ENCODE data around the gene TCOF1. TPM values are rescaled to one million over a fixed set of nuclear protein-coding genes. Genes with fewer than 3 reads are reported as not detected.

Gene TCOF1
- total and polyA plus RNA-seq, 2 of the 8 experiments (the other 6 are each of a cell fraction or from before 2014, with no cell fraction given), result 35.9 to 170 TPM

- peak within 1 kb of the TSS; percentile 95; the same call in 1 of the 2 replicates for H4K8ac ChIP-seq (ENCODE audit: extremely low read depth, insufficient read depth, low read length)
- H3K36me3 ChIP-seq (ENCODE audit: control insufficient read depth in 2 of 4, insufficient read depth in 4 of 4, low read length in 3 of 4), result no peaks in the 10 kb centered on the region
- no peak within 1 kb of the TSS for H3K23ac ChIP-seq (ENCODE audit: insufficient read length)
- no peak within 1 kb of the TSS for H4K91ac ChIP-seq (replicated peaks; ENCODE audit: insufficient read length, low read length)
- peak within 1 kb of the TSS; percentile 11 for H4K5ac ChIP-seq (ENCODE audit: insufficient read length, low read depth, low read length)
- DNase-seq (ENCODE audit: low read depth in 1 of 2, low spot score in 2 of 2) (peak in 1 of 2 experiments; percentile 84), FAIRE-seq (no peak)
- no peaks in the 10 kb centered on the region; the same call in 1 of the 2 replicates for H3K79me1 ChIP-seq (ENCODE audit: low read depth, low read length)
- peak within 1 kb of the TSS; percentile 93 for H2BK15ac ChIP-seq (ENCODE audit: low read length)
- 24% methylated on average over 20 of the region's 20 CpGs; no CpG with 5 or more reads in 1 of the 2 experiments for WGBS, 2 experiments (ENCODE audit: extremely low coverage in 1 of 2, insufficient coverage in 1 of 2, insufficient read length in 1 of 2, insufficient replicate concordance in 2 of 2, low coverage in 1 of 2, low lambda C conversion rate in 2 of 2, missing lambda C conversion rate in 1 of 2)
- 0 out of 2 replicates have a peak within 1 kb of the TSS, but pooled peaks have one; percentile 18 for H2BK5ac ChIP-seq (ENCODE audit: low read depth, low read length)
- no peak within 1 kb of the TSS for H3K56ac ChIP-seq (replicated peaks; ENCODE audit: insufficient read length, low read depth, low read length)
- H3K4me3 ChIP-seq (ENCODE audit: extremely low read depth in 1 of 4, insufficient read depth in 2 of 4, low read depth in 3 of 4, low read length in 4 of 4), result peak within 1 kb of the TSS; percentile 22 to 56 (median 40)
- H3K4ac ChIP-seq (replicated peaks; ENCODE audit: insufficient read length, low read depth, low read length), result no peak within 1 kb of the TSS
- peak within 1 kb of the TSS in 2 of 4 experiments; percentile 27 to 38; a peak in 4 of 7 replicates for H3K9ac ChIP-seq (replicated peaks in 1 of 4; ENCODE audit: extremely low read depth in 1 of 4, low read depth in 3 of 4, low read length in 3 of 4)
- no peaks in the 10 kb centered on the region for H3K27me3 ChIP-seq (replicated peaks in 1 of 4; ENCODE audit: control insufficient read depth in 3 of 4, extremely low read depth in 1 of 4, insufficient read depth in 3 of 4, low read length in 3 of 4)
- H3K18ac ChIP-seq (ENCODE audit: extremely low read depth, low read length), result peak within 1 kb of the TSS; percentile 56
- peaks cover 8 to 27% (median 13%) of the 10 kb centered on the region in 4 experiments for H3K4me1 ChIP-seq (replicated peaks in 1 of 4; ENCODE audit: control insufficient read depth in 3 of 4, insufficient read depth in 4 of 4, low read length in 3 of 4)
- peak within 1 kb of the TSS; percentile 3; the same call in 1 of the 2 replicates for H3K27ac ChIP-seq (ENCODE audit: low read depth, low read length)
- H3K23me2 ChIP-seq (ENCODE audit: low read depth, low read length), result peaks cover 3% of the 10 kb centered on the region
- H3K9me3 ChIP-seq (ENCODE audit: insufficient read depth in 2 of 2, low read depth in 1 of 2, low read length in 1 of 2), result no peaks in the 10 kb centered on the region
- H2BK12ac ChIP-seq (ENCODE audit: low read depth, low read length), result no peak within 1 kb of the TSS; the same call in 1 of the 2 replicates
- H4K20me1 ChIP-seq (replicated peaks in 1 of 2; ENCODE audit: control insufficient read depth in 1 of 2, insufficient read depth in 2 of 2, low read length in 2 of 2), result no peaks in the 10 kb centered on the region
- ChIA-PET CTCF (ENCODE audit: partially characterized antibody) (interaction anchor here (0.6 to 4.4 kb wide), 5 partner anchors 14 to 26 kb away, joined by 3 to 43 read pairs (median 4); no protein-coding TSS in a partner anchor), POLR2A (ENCODE audit: partially characterized antibody) (interaction anchor here (0.7 to 4.8 kb wide), 15 partner anchors 10 to 37 kb away, joined by 3 to 30 read pairs (median 4); partner anchors contain the start of gene RPS14)
- H3K14ac ChIP-seq (ENCODE audit: insufficient read length), result no peak within 1 kb of the TSS
- no peak within 1 kb of the TSS for H2BK20ac ChIP-seq (ENCODE audit: low read length)
- H2BK120ac ChIP-seq (replicated peaks; ENCODE audit: low read depth, low read length), result no peak within 1 kb of the TSS
- H3K4me2 ChIP-seq (ENCODE audit: insufficient read depth in 1 of 2, low read depth in 2 of 2, low read length in 2 of 2), result peak within 1 kb of the TSS; percentile 65 to 75
- H3K79me2 ChIP-seq (ENCODE audit: control insufficient read depth in 1 of 2, insufficient read depth in 2 of 2, low read length in 2 of 2), result no peaks in the 10 kb centered on the region
- no peak within 1 kb of the TSS for H2AK5ac ChIP-seq (ENCODE audit: low read depth, low read length)
- peak within 1 kb of the TSS; percentile 100 for H2AFZ ChIP-seq (ENCODE audit: low read length)
- TF ChIP-seq ASH2L (IDR thresholded peaks at IDR 0.05; ENCODE audit: low read length), result peak; percentile 42
- no peak for TF ChIP-seq TAF1 (IDR thresholded peaks at IDR 0.05; ENCODE audit: low read depth, low read length)
- no peak for TF ChIP-seq RXRA (IDR thresholded peaks at IDR 0.05; ENCODE audit: insufficient read depth, low read depth, low read length)
- no peak for TF ChIP-seq CHD1 (IDR thresholded peaks at IDR 0.05; ENCODE audit: low read depth, low read length)
- no peak for TF ChIP-seq SRF (IDR thresholded peaks at IDR 0.05; ENCODE audit: low read depth, low read length)
- TF ChIP-seq GTF2F1 (IDR thresholded peaks at IDR 0.05; ENCODE audit: borderline replicate concordance, low read depth, low read length), result no peak
- TF ChIP-seq CBX8 (IDR thresholded peaks at IDR 0.05; ENCODE audit: borderline replicate concordance, low read depth, low read length), result no peak
- TF ChIP-seq EP300 (IDR thresholded peaks at IDR 0.05; ENCODE audit: borderline replicate concordance in 1 of 2, low read depth in 2 of 2, low read length in 2 of 2), result no peak
- no peak for TF ChIP-seq ATF3 (IDR thresholded peaks at IDR 0.05; ENCODE audit: insufficient read depth, low read depth, low read length)
- no peak for TF ChIP-seq TAF7 (optimal IDR thresholded peaks at IDR 0.05; ENCODE audit: borderline replicate concordance, low read depth, low read length)
Measured at GRCh38 chr5:150412319-150413175, 55.0 kb downstream of the TCOF1 start, which contains the start of gene CD74. Gene CD74 (minus strand): TSS chr5:150412910. CDS start chr5:150412749, 161 bp downstream.
